ENCODE data around the gene GATA5.
"Not testable (repeated sequence)": the region's sequence is repeated elsewhere in the genome, so short reads cannot be mapped to it uniquely, and the experiment has no call there.

DNA sequence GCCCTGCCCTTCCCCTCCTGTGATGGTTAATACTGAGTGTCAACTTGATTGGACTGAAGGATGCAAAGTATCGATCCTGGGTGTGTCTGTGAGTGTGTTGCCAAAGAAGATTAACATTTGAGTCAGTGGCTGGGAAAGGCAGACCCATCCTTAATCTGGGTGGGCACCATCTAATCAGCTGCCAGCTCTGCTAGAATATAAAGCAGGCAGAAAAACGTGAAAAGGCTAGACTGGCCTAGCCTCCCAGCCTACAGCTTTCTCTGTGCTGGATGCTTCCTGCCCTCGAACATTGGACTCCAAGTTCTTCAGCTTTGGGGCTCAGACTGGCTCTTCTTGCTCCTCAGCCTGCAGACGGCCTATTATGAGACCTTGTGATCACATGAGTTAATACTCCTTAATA is 15.0 kb upstream of the GATA5 start:
- not testable (repeated sequence) for TF ChIP-seq CTCF, POLR2AphosphoS5, POLR2A (IDR thresholded peaks at IDR 0.05)
